Placental epithelial cell (primary cell): ENCODE measurements around the gene DACT3. TPM values are rescaled to one million over a fixed set of nuclear protein-coding genes. Genes with fewer than 3 reads are reported as not detected.

Experiments
- small RNA-seq: library from RNA; depleted of rRNA; stranded (forward); fragments of <200 nt; gene quantifications from one replicate; pipeline ENCODE3, GENCODE V24; 2012
- total RNA-seq: library from RNA; depleted of rRNA; stranded (reverse); fragments of >200 nt; gene quantifications from 2 replicates; pipeline ENCODE4 v1.2.3, GENCODE V29; 2012

DACT3 gene, protein sequence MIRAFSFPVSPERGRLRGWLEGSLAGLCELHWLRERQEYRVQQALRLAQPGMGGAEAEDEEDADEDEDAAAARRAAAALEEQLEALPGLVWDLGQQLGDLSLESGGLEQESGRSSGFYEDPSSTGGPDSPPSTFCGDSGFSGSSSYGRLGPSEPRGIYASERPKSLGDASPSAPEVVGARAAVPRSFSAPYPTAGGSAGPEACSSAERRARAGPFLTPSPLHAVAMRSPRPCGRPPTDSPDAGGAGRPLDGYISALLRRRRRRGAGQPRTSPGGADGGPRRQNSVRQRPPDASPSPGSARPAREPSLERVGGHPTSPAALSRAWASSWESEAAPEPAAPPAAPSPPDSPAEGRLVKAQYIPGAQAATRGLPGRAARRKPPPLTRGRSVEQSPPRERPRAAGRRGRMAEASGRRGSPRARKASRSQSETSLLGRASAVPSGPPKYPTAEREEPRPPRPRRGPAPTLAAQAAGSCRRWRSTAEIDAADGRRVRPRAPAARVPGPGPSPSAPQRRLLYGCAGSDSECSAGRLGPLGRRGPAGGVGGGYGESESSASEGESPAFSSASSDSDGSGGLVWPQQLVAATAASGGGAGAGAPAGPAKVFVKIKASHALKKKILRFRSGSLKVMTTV
- 0.39 TPM in 1 of 2 replicates, not detected in the other for total RNA-seq

DNA sequence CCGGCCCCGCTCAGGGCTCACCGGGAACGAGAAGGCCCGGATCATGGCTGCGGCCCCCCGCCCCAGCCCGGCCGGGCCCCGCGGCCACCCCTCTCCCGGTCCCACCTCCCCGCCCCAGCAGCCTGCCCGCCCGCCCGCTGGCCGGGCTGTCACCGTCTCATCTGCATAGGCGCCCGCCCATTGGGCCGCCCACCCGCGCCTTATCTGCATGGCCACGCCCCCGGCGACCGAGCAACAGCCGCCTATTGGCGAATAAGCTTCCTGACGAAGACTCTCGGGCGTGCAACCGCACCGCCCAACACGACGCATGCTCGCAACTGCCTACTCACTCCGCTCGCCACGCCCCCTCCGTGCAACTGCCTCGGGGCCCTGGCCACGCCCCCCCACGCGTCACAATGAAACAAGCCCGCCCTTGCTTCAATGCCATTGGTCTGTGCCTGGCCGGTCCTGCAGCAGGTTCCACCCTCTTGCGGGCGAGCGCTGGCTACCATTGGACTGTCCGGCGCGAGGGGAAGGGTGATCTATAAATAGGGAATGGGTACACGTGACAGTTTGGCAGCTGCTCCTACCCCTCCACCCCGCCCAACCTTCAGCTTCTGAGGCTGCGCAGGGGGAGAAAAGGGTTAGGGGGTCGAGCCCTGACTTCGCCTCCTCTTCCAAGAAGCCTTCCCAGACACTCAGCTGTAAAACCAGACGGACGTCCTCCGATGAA, at the start of gene DACT3:
TSS of gene DACT3 (minus strand) at position 163 of the 712 bp plus-strand sequence. CDS start at position 45, 118 bp downstream.

GRCh38 chr19:46635920-46636761, 24.8 kb downstream of the DACT3 start, which contains the start of gene GNG8:
TSS of gene GNG8 (minus strand) at chr19:46636202. CDS start at chr19:46634682, 1,520 bp downstream.

GRCh38 chr19:46624958-46625661, 35.9 kb downstream of the DACT3 start, which contains the start of gene PTGIR:
TSS of gene PTGIR (minus strand) at chr19:46625089. CDS start at chr19:46624225, 864 bp downstream.

GRCh38 chr19:46601318-46602224, 59.4 kb downstream of the DACT3 start, which contains the start of gene CALM3:
TSS of gene CALM3 (plus strand) at chr19:46601330. CDS start at chr19:46601435, 105 bp downstream.

Small RNAs within 50 kb of the gene (small RNA-seq; reads per million reads assigned to genes)
- gene MIR320E (not detected), gene RN7SL364P (not detected)

Other genes with a start within 250 kb of the DACT3 start
- gene CCDC8, start 247.6 kb downstream of the DACT3 start, total RNA-seq, result 13.7 and 28.7 TPM in 2 replicates
- not detected in 2 replicates for gene PNMA8C, start 232.2 kb downstream of the DACT3 start, total RNA-seq
- under 0.01 and 1.1 TPM in 2 replicates for gene PNMA8A, start 189.6 kb downstream of the DACT3 start, total RNA-seq
- gene PNMA8B, start 165.3 kb downstream of the DACT3 start, total RNA-seq, result 0.22 and 0.39 TPM in 2 replicates
- gene CALM3, start 59.9 kb downstream of the DACT3 start, total RNA-seq, result 112 and 130 TPM in 2 replicates
- 0.22 TPM in 1 of 2 replicates, not detected in the other for gene PTGIR, start 36.1 kb downstream of the DACT3 start, total RNA-seq
- gene GNG8, start 25.0 kb downstream of the DACT3 start, total RNA-seq, result not detected in 2 replicates
- 20.4 and 21.1 TPM in 2 replicates for gene PRKD2, start 55.9 kb upstream of the DACT3 start, total RNA-seq
- gene FKRP, start 84.9 kb upstream of the DACT3 start, total RNA-seq, result 24.3 and 27.2 TPM in 2 replicates
- 65.6 and 71.7 TPM in 2 replicates for gene STRN4, start 85.3 kb upstream of the DACT3 start, total RNA-seq
- 148 and 369 TPM in 2 replicates for gene SLC1A5, start 127.4 kb upstream of the DACT3 start, total RNA-seq
- gene AP2S1, start 189.7 kb upstream of the DACT3 start, total RNA-seq, result 311 and 326 TPM in 2 replicates
- 58.1 and 60.7 TPM in 2 replicates for gene ARHGAP35, start 199.8 kb upstream of the DACT3 start, total RNA-seq